IPS DF 4.7 (cell line): ENCODE measurements around the gene GGTLC2.

ENCODE experiments used
- DNase-seq: peaks from one replicate; pipeline ENCODE4 v3.0.0-alpha.2; 2013; ENCODE audit warnings: low spot score; ENCODE audit errors: extremely low read depth

Gene GGTLC2

DNA sequence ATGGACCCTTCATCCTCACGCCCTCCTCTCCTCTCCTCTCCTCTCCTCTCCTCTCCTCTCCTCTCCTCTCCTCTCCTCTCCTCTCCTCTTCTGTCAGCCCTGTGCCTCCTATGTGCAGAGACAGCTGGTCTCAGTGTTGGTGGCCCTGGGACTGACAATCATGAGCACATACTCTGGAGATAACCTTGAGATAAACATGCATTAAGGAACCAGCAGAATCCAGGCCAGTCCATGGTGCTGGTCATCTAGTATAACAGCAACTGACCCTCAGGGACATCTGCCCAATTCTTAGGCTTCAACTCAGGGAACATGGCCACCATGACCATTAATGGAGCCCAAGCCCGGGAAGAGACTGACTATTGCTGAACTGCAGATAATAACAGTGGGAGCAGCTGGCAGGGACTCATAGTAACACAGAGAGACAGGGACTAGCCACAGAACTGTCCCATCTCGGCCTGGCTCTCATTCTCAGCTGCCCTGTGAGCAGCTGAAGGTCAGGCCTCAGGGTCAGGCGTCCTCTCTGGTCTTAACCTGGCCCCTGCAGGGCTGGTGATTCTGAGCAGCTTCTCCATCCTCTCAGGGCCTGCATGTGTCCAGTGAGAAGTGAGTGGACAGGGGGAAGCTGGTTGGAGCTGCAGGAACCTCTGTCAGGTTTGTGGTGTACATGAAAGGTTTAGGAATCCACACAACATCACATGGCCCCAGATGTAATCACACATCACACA is 45.4 kb downstream of the GGTLC2 start:
- no peak for DNase-seq

DNA sequence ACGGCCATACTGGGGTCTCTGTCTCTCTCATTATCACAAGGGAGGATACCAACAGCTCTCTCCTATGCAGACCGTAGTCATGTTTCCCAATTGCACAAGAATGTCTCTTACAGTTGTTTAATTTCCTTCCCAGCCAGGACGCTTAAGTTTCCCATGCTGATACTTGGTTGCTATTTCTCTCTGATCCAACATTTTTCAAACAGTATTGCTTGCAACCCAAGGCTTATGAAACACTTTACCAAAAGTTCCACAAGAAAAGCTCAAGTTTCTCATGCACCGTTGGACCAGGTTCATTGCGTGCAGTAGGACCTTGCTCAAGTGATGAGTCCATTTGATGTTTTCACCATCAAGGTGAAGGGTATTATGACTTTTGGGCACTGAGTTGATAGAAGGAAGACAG is 46.6 kb downstream of the GGTLC2 start:
- no peak for DNase-seq

DNA sequence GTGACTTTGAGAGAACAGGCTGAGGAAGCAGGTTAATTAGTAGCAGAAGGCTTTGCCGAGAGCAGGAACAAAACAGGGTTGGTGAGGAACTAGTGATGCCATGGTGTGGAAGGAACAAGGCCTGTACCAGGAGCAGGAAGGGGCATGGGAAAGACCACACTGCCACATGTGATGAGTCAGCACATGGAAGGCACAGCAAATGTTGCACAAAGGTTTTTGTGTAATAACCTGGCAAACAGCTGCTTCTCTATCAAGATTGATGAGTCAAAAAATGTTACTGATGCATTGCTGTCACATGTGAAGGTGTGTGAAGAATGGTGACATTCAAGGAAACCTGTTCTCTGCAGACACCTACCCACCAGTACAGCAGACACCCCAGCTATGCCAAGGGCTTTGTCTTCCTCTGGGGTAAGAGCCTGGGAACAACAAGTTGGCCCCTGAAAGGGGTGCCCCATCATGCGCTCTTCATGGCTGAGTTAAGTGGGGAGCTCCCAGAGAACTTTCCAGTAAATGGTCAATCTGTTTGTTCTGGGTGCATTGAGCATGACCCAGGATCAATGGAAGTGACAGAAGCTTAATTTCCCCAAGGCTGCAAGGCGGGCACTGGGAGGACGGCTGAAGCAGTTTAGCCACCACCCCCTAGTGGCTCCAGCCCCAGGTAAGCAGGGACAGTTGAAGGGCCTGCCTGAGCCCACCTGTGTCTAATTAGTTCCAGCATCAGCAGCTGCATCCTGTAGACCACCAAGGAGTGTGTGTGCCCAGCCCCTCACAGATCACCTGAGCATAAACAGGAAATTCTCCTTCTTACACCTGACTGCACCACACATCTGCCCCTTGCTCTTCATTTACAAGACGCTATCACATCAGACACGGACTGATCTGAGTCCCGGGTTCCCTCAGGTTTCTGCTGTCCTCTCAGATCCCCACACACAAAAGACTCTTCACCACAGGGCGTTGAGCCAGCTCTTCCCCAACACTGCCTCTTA is 47.6 kb downstream of the GGTLC2 start:
- no peak for DNase-seq

DNA sequence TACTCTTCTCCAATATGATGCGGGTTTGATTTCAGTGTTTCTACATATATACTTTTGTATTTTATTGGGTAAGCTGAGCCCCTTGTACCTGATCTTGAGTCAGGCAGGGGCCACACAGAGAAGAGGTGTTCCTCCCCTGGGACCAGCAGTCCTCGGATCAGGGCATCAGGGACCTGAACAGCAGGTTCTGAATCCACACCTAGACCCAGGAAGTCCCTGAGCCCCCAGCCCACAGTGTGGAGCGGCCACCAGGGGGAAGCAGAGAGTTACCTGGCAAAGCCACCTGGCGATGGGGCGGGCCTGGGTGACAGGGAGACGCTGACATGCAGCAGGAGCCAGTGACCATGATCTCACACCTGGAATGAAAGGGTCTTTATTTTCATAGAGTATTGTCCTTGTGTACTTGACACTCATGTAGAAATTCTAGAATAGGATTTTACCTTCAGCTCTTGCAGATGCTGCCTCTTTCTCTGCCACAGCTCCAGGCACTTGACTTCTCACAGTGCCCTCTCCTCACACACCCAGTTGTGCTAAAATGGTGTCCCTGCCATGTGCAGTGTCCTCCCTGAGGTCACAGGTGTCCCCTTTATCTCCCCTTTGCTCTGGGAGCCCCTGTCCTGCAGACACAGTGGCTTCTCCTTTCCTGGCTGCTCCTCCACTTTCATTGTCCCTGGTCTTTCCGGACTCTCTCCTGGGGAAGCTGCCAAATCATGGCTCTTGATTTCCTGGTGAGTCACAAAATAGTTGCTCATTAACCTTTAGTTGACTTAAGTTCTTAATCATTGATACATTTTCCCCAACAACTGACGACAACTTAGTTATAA is 48.5 kb downstream of the GGTLC2 start:
- no peak for DNase-seq

DNA sequence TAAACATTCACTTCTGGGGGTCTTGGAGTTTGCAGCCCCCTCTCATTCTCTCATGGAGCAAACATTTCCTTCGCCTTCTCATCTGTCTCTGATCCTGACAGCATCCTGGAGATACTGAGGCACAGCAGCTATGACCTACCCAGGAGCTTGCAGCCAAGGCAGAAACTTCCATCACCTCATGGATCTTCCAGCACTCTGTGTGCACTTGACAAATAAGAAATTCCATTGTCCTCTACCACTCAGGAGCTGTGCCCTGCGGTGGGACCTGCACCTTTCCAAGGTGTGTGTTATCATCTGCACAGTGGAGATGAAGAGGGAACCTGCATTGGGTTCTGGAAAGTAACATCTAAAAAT is 49.1 kb downstream of the GGTLC2 start:
- DNase-seq: no peak

DNA sequence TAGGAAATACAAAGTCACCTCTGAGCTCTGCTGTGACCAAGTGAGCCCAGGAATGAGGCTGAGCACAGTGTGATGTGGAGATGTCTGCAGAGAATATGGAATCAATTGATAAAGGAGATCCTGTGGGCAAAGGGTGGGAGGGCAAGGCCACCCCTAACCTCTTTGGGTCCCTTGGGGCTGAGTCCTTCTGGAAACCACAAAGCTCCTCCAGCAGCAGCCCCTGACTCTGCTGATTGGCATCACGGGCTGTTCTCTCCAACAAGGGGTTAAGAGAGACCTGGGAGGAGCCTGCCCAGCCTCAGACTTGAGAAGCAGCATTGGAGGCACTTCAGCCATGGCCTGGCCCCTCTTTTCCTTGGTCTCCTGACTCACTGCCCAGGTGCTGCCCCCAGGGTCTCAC is 49.7 kb downstream of the GGTLC2 start:
- DNase-seq: no peak

DNA sequence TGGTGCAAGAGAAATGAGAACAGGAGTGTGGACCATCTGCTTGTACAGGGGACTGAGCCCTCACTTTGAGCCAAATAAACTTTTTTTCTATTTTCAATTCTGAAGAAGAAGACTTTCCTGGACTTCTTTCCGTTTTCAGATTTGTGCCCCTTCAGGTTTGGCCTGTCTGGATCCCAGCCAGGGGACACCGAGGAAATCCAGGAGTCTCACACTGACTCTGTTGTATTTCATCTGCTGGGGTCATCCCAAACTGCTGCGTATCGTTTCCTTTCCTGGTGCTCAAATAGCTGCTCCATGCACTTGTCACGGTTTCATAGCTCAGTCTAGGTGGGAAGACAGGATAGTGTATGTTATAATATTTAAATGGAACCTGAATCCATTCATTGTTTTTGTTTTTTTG is 51.7 kb downstream of the GGTLC2 start:
- no peak for DNase-seq
